Fibroblast of skin of left quadriceps (primary cell): ENCODE data around the gene UNC13D.

Experiments
- DNase-seq, 2 experiments: peaks; one replicate each; pipeline ENCODE4 v3.0.0-alpha.2; 2013; ENCODE audit warnings: low read depth in 2 of 2

Gene UNC13D

GRCh38 chr17:75834279-75834920, 9.8 kb downstream of the UNC13D start:
- DNase-seq: no peak

GRCh38 chr17:75832652-75833400, 11.4 kb downstream of the UNC13D start:
- no peak for DNase-seq

GRCh38 chr17:75832164-75832651, 12.0 kb downstream of the UNC13D start:
- DNase-seq: no peak

GRCh38 chr17:75831032-75831571, 13.1 kb downstream of the UNC13D start:
- DNase-seq: no peak

- no peak for DNase-seq
Measured at GRCh38 chr17:75830164-75831031, 13.8 kb downstream of the UNC13D start.

- DNase-seq: no peak
Measured at GRCh38 chr17:75829747-75830146, 14.5 kb downstream of the UNC13D start.

- no peak for DNase-seq
Measured at GRCh38 chr17:75828741-75829140, 15.5 kb downstream of the UNC13D start.

GRCh38 chr17:75828076-75828400, 16.2 kb downstream of the UNC13D start:
- DNase-seq: no peak

- peak in 1 of 2 experiments; percentile 32 for DNase-seq
Measured at GRCh38 chr17:75827308-75828075, 16.7 kb downstream of the UNC13D start.

- no peak for DNase-seq
Measured at GRCh38 chr17:75826561-75827307, 17.5 kb downstream of the UNC13D start.

- DNase-seq: no peak
Measured at GRCh38 chr17:75825748-75826370, 18.3 kb downstream of the UNC13D start.

GRCh38 chr17:75825149-75825552, 19.1 kb downstream of the UNC13D start:
- no peak for DNase-seq

GRCh38 chr17:75824666-75825065, 19.5 kb downstream of the UNC13D start:
- DNase-seq: no peak

- no peak for DNase-seq
Measured at GRCh38 chr17:75824050-75824552, 20.1 kb downstream of the UNC13D start.

GRCh38 chr17:75823257-75824041, 20.8 kb downstream of the UNC13D start:
- DNase-seq: no peak

GRCh38 chr17:75822800-75823166, 21.4 kb downstream of the UNC13D start:
- DNase-seq: no peak

- DNase-seq: no peak
Measured at GRCh38 chr17:75822119-75822799, 21.9 kb downstream of the UNC13D start.

GRCh38 chr17:75821552-75821951, 22.7 kb downstream of the UNC13D start:
- DNase-seq: no peak
